Sigmoid colon (tissue), 3 donors: ENCODE measurements around the gene SUMF2.

Source experiments
- POLR2A ChIP-seq, 2 donors: fragments of 450-650 bp; IDR thresholded peaks; one replicate each; pipeline ENCODE4 v1.6.1; 2016; ENCODE audit warnings: antibody characterized with exemption in 2 of 2, mild to moderate bottlenecking in 2 of 2, moderate library complexity in 2 of 2
- TF ChIP-seq, protein P1 (sequence below), 4 experiments: fragments of 450-650 bp in 3 of 4; fragments of 200-600 bp in 1 of 4; IDR thresholded peaks; one replicate each; pipeline ENCODE4 v1.5.1; 2016 to 2019; ENCODE audit warnings: antibody characterized with exemption in 4 of 4, mild to moderate bottlenecking in 3 of 4, moderate library complexity in 2 of 4

GRCh38 chr7:56028942-56029630, 35.0 kb upstream of the SUMF2 start:
- TF ChIP-seq POLR2A (IDR thresholded peaks at IDR 0.05) = no peak
- TF ChIP-seq, protein P1, sequence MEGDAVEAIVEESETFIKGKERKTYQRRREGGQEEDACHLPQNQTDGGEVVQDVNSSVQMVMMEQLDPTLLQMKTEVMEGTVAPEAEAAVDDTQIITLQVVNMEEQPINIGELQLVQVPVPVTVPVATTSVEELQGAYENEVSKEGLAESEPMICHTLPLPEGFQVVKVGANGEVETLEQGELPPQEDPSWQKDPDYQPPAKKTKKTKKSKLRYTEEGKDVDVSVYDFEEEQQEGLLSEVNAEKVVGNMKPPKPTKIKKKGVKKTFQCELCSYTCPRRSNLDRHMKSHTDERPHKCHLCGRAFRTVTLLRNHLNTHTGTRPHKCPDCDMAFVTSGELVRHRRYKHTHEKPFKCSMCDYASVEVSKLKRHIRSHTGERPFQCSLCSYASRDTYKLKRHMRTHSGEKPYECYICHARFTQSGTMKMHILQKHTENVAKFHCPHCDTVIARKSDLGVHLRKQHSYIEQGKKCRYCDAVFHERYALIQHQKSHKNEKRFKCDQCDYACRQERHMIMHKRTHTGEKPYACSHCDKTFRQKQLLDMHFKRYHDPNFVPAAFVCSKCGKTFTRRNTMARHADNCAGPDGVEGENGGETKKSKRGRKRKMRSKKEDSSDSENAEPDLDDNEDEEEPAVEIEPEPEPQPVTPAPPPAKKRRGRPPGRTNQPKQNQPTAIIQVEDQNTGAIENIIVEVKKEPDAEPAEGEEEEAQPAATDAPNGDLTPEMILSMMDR (IDR thresholded peaks at IDR 0.05) = no peak
